Ectodermal cell (in vitro differentiated cells): Measurements from ENCODE around the gene FBL.

Experiments
- H3K27ac ChIP-seq: 2 replicates; pipeline ENCODE4 v1.7.0; 2013; ENCODE audit warnings: mild to moderate bottlenecking, low read depth, low read length; ENCODE audit not compliant: insufficient read depth, poor library complexity, severe bottlenecking
- H3K27me3 ChIP-seq: 2 replicates; pipeline ENCODE4 v1.7.0; 2013; ENCODE audit warnings: mild to moderate bottlenecking, low read length; ENCODE audit not compliant: insufficient read depth, control insufficient read depth, poor library complexity, severe bottlenecking
- H3K36me3 ChIP-seq: one replicate; pipeline ENCODE4 v1.7.0; 2013; ENCODE audit warnings: low read length; ENCODE audit not compliant: control insufficient read depth, insufficient read depth
- H3K4me1 ChIP-seq: one replicate; pipeline ENCODE4 v1.7.0; 2013; ENCODE audit warnings: low read length; ENCODE audit not compliant: control insufficient read depth, insufficient read depth
- H3K4me3 ChIP-seq: 2 replicates; pipeline ENCODE4 v1.7.0; 2013; ENCODE audit warnings: low read depth, low read length, control low read depth; ENCODE audit not compliant: insufficient read depth
- H3K9me3 ChIP-seq: 2 replicates; pipeline ENCODE4 v1.7.0; 2013; ENCODE audit warnings: mild to moderate bottlenecking, low read length, moderate library complexity; ENCODE audit not compliant: control insufficient read depth
- WGBS, 2 experiments: methylation state at CpG; one replicate each; pipeline ENCODE4 v1.1.7; 2013; ENCODE audit warnings: missing lambda C conversion rate in 2 of 2; 5-methylcytosine and 5-hydroxymethylcytosine counted together

FBL gene

GRCh38 chr19:39797083-39797482, 49.1 kb downstream of the FBL start:
- H3K4me1 ChIP-seq: no peaks in the 10 kb centered on the region
- no peaks in the 10 kb centered on the region for H3K36me3 ChIP-seq
- WGBS, 2 experiments: 83 to 86% methylated on average over 1 of the region's 2 CpGs
- no peaks in the 10 kb centered on the region for H3K9me3 ChIP-seq
- H3K27ac ChIP-seq: no peak overlapping the region
- no peaks in the 10 kb centered on the region for H3K27me3 ChIP-seq
- no peak overlapping the region for H3K4me3 ChIP-seq

- H3K27me3 ChIP-seq: no peaks in the 10 kb centered on the region
- H3K36me3 ChIP-seq: no peaks in the 10 kb centered on the region
- H3K27ac ChIP-seq: no peak overlapping the region
- H3K4me1 ChIP-seq: no peaks in the 10 kb centered on the region
- no peak overlapping the region for H3K4me3 ChIP-seq
- 40 to 44% methylated on average over 2 of the region's 2 CpGs for WGBS, 2 experiments
- no peaks in the 10 kb centered on the region for H3K9me3 ChIP-seq
Observed at GRCh38 chr19:39796000-39796498, 50.1 kb downstream of the FBL start.

- Histone ChIP-seq H3K9me3 (no peaks in the 10 kb centered on the region), H3K4me1 (no peaks in the 10 kb centered on the region), H3K36me3 (no peaks in the 10 kb centered on the region), H3K4me3 (no peak overlapping the region), H3K27ac (no peak overlapping the region), H3K27me3 (no peaks in the 10 kb centered on the region)
- WGBS, 2 experiments: 82 to 83% methylated on average over 5 of the region's 5 CpGs
Observed at GRCh38 chr19:39795001-39795400, 51.2 kb downstream of the FBL start.

GRCh38 chr19:39792999-39793546, 53.1 kb downstream of the FBL start:
- Histone ChIP-seq H3K9me3 (no peaks in the 10 kb centered on the region), H3K4me1 (no peaks in the 10 kb centered on the region), H3K36me3 (no peaks in the 10 kb centered on the region), H3K27me3 (no peaks in the 10 kb centered on the region), H3K27ac (no peak overlapping the region), H3K4me3 (peak overlapping the region; percentile 57)
- WGBS, 2 experiments: 0 to 1% methylated on average over 16 to 17 of the region's 17 CpGs

- no peaks in the 10 kb centered on the region for H3K4me1 ChIP-seq
- no peak overlapping the region for H3K4me3 ChIP-seq
- H3K36me3 ChIP-seq: no peaks in the 10 kb centered on the region
- no peaks in the 10 kb centered on the region for H3K27me3 ChIP-seq
- no peaks in the 10 kb centered on the region for H3K9me3 ChIP-seq
- H3K27ac ChIP-seq: no peak overlapping the region
Observed at GRCh38 chr19:39788244-39788643, 57.9 kb downstream of the FBL start.
